Measurements from ENCODE around the gene PAAF1.

The PAAF1 gene

GRCh38 chr11:73939096-73939495 lies 62.3 kb downstream of the PAAF1 start:
- intact Hi-C loops (cut with DNase I), result no loop called here
- DNase-seq, result no peak

GRCh38 chr11:73940801-73941570 lies 64.2 kb downstream of the PAAF1 start:
- intact Hi-C loops (cut with DNase I), result no loop called here
- DNase-seq, result peak in 1 of 42 donors; percentile 15

- no peak for DNase-seq
- intact Hi-C loops (cut with DNase I), result no loop called here
Observed at GRCh38 chr11:73942010-73942409, 65.2 kb downstream of the PAAF1 start.

- intact Hi-C loops (cut with DNase I), result no loop called here
- DNase-seq, result peak in 2 of 42 donors; percentile 11 to 29
Observed at GRCh38 chr11:73944085-73944484, 67.3 kb downstream of the PAAF1 start.

- no peak for DNase-seq
- intact Hi-C loops (cut with DNase I), result no loop called here
Observed at GRCh38 chr11:73944901-73945300, 68.1 kb downstream of the PAAF1 start.

GRCh38 chr11:73945396-73945795 lies 68.6 kb downstream of the PAAF1 start:
- no peak for DNase-seq
- intact Hi-C loops (cut with DNase I), result no loop called here

- intact Hi-C loops (cut with DNase I), result no loop called here
- DNase-seq, result peak in 1 of 42 donors; percentile 11
Observed at GRCh38 chr11:73946798-73947458, 70.1 kb downstream of the PAAF1 start.

GRCh38 chr11:73949246-73949645 lies 72.4 kb downstream of the PAAF1 start:
- intact Hi-C loops (cut with DNase I), result no loop called here

GRCh38 chr11:73949912-73950311 lies 73.1 kb downstream of the PAAF1 start:
- DNase-seq, result no peak
- intact Hi-C loops (cut with DNase I), result no loop called here

More at GRCh38 chr11:73949246-73949645, 72.4 kb downstream of the PAAF1 start:
- DNase-seq, result peak in 1 of 42 donors; percentile 2

GRCh38 chr11:73950869-73951710 lies 74.3 kb downstream of the PAAF1 start, which contains the start of gene DNAJB13:
Gene DNAJB13, plus strand, starts transcription at chr11:73951026. Its CDS starts 44 bp downstream, at chr11:73951070.
- DNase-seq, result peak in 31 of 42 donors; percentile 16 to 67 (median 41)
- intact Hi-C loops (cut with DNase I), result no loop called here

- intact Hi-C loops (cut with DNase I), result no loop called here
Observed at GRCh38 chr11:73951797-73952196, 75.0 kb downstream of the PAAF1 start.

GRCh38 chr11:73956876-73957653 lies 80.3 kb downstream of the PAAF1 start:
- intact Hi-C loops (cut with DNase I), result no loop called here
- no peak for DNase-seq

More at GRCh38 chr11:73951797-73952196, 75.0 kb downstream of the PAAF1 start:
- no peak for DNase-seq

GRCh38 chr11:73957654-73958361 lies 81.0 kb downstream of the PAAF1 start:
- intact Hi-C loops (cut with DNase I), result no loop called here
- DNase-seq, result no peak

- DNase-seq, result no peak
Observed at GRCh38 chr11:73958521-73959141, 81.8 kb downstream of the PAAF1 start.

GRCh38 chr11:73961321-73961720 lies 84.5 kb downstream of the PAAF1 start:
- peak in 16 of 42 donors; percentile 17 to 68 (median 38) for DNase-seq
- intact Hi-C loops (cut with DNase I), result no loop called here

More at GRCh38 chr11:73958521-73959141, 81.8 kb downstream of the PAAF1 start:
- intact Hi-C loops (cut with DNase I), result no loop called here

- intact Hi-C loops (cut with DNase I), result no loop called here
- DNase-seq, result peak in 13 of 42 donors; percentile 24 to 72 (median 53)
Observed at GRCh38 chr11:73962101-73962705, 85.4 kb downstream of the PAAF1 start.

- intact Hi-C loops (cut with DNase I), result no loop called here
- DNase-seq, result peak in 2 of 42 donors; percentile 1 to 12
Observed at GRCh38 chr11:73963861-73964260, 87.1 kb downstream of the PAAF1 start.
